ENCODE measurements around the gene TICAM2. TPM values are rescaled to one million over a fixed set of nuclear protein-coding genes. Genes with fewer than 3 reads are reported as not detected.

The TICAM2 gene
- total RNA-seq, 1 experiment from 2014 or later: not detected

DNA sequence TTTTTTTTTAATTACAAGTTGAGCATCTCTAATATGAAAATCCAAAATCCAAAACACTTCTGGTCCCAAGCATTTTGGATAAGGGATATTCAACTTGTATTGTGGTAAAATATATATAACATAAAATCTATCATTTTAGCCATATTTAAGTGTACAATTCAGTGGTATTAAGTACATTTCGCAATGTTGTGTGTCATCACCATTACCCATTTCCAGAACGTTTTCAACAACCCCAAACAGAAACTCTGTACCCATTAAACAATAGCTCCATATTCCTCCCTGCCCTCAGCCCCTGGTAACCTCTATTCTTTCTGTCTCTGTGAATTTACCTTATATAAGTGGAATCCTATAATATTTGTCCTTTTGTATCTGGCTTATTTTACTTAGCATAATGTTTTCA is 24.9 kb downstream of the TICAM2 start:
- H3K9me2 ChIP-seq (replicated peaks; ENCODE audit: insufficient read depth, low read length): no peaks in the 10 kb centered on the region
- H3K79me2 ChIP-seq (ENCODE audit: low read length): no peaks in the 10 kb centered on the region
- H3K4me1 ChIP-seq (ENCODE audit: low read length): peaks cover 28% of the 10 kb centered on the region
- no peaks in the 10 kb centered on the region for H3K9me3 ChIP-seq (ENCODE audit: low read length)
- H3K4me3 ChIP-seq (ENCODE audit: low read length): no peak overlapping the region
- no peaks in the 10 kb centered on the region for H3K27me3 ChIP-seq (ENCODE audit: low read length)
- no peak overlapping the region for H2AFZ ChIP-seq (ENCODE audit: low read length)
- no peak for DNase-seq
- H3K27ac ChIP-seq (ENCODE audit: low read length): no peak overlapping the region
- H3K9ac ChIP-seq (ENCODE audit: low read length): no peak overlapping the region
- H3K4me2 ChIP-seq (ENCODE audit: low read depth, low read length, poor library complexity, severe bottlenecking): no peak overlapping the region
- H4K20me1 ChIP-seq (ENCODE audit: insufficient read depth, low read depth, low read length): no peaks in the 10 kb centered on the region
- no peaks in the 10 kb centered on the region; the same call in 1 of the 2 replicates for H3K36me3 ChIP-seq (ENCODE audit: insufficient read depth, low read length)

DNA sequence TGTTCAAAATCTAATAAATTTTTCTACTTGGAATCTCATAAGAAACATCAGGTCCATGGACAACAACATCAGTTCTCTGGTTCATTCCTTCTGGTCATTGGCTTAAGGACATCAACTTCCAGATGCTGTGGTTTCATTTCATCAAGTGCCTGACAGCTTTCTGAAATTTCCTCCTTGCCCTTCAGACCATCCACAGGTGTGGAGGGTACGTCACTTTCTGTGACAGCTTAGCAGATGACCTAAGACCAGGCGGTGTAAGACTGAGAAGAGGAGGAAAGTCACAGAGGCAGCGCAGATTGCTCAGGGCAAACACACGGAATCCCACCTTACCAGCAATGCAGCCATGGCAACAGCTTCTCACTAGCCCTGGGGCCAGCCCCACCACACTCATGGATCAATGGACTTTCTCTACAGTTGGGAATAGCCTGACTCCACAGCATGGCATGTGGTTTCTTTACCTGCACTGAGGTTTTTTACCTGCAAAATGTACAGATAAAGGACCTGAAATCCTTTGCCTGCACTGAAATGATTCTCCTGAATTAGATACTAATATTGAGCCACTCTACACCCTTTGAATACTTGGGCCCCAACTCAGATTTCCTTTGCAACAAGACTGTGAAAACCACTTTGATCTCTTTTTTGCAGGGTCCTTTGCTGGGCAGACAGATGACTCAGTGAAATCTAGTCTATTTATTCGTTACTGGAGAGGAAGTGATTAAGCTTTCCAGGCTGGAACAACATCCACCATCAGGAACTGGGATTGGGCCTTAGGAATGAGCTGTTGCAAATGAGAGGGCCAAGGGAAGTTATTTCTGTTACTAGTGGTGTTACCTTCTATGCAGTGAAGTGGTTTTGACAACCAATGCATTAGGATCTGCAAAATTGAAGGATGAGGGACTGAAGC is 26.9 kb downstream of the TICAM2 start:
- H3K36me3 ChIP-seq (ENCODE audit: insufficient read depth, low read length): no peaks in the 10 kb centered on the region
- H3K4me2 ChIP-seq (ENCODE audit: low read depth, low read length, poor library complexity, severe bottlenecking): no peak overlapping the region

DNA sequence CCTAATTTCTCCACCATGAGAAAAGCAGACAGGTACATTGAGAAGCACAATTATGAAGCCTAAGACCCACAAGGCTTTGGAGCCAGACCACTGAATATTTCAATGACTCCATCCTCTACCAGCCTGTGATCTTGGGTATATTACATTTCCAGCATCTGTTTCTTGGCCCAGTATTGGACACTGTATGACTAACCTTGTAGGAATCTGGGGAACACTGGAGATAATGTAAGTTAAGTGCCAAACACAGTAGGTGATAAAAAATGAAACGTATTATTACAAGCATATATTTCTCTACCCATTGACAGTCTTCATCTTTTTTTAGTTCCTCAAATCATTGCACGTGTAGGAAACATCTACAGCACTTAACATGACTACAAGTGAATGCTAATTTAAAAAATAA is 29.1 kb downstream of the TICAM2 start:
- no peak overlapping the region for H3K4me3 ChIP-seq (ENCODE audit: low read length)
- no peak overlapping the region for H3K27ac ChIP-seq (ENCODE audit: low read length)
- DNase-seq: no peak
- H3K36me3 ChIP-seq (ENCODE audit: insufficient read depth, low read length): no peaks in the 10 kb centered on the region
- H3K4me2 ChIP-seq (ENCODE audit: low read depth, low read length, poor library complexity, severe bottlenecking): no peak overlapping the region
- no peaks in the 10 kb centered on the region for H3K27me3 ChIP-seq (ENCODE audit: low read length)
- peaks cover 4% of the 10 kb centered on the region; the same call in 1 of the 2 replicates for H3K4me1 ChIP-seq (ENCODE audit: low read length)
- H3K9ac ChIP-seq (ENCODE audit: low read length): no peak overlapping the region
- no peaks in the 10 kb centered on the region for H3K9me3 ChIP-seq (ENCODE audit: low read length)
- no peaks in the 10 kb centered on the region for H4K20me1 ChIP-seq (ENCODE audit: insufficient read depth, low read depth, low read length)
- no peak overlapping the region for H2AFZ ChIP-seq (ENCODE audit: low read length)
- no peaks in the 10 kb centered on the region for H3K79me2 ChIP-seq (ENCODE audit: low read length)
- H3K9me2 ChIP-seq (replicated peaks; ENCODE audit: insufficient read depth, low read length): no peaks in the 10 kb centered on the region

More for the DNA sequence above, 26.9 kb downstream of the TICAM2 start:
- Histone ChIP-seq H3K4me1 (ENCODE audit: low read length) (peaks cover 25% of the 10 kb centered on the region), H3K79me2 (ENCODE audit: low read length) (no peaks in the 10 kb centered on the region), H3K9me3 (ENCODE audit: low read length) (no peaks in the 10 kb centered on the region), H2AFZ (ENCODE audit: low read length) (no peak overlapping the region), H3K9ac (ENCODE audit: low read length) (no peak overlapping the region), H4K20me1 (ENCODE audit: insufficient read depth, low read depth, low read length) (no peaks in the 10 kb centered on the region), H3K27me3 (ENCODE audit: low read length) (no peaks in the 10 kb centered on the region), H3K4me3 (ENCODE audit: low read length) (no peak overlapping the region), H3K27ac (ENCODE audit: low read length) (no peak overlapping the region), H3K9me2 (replicated peaks; ENCODE audit: insufficient read depth, low read length) (no peaks in the 10 kb centered on the region)
- no peak for DNase-seq

DNA sequence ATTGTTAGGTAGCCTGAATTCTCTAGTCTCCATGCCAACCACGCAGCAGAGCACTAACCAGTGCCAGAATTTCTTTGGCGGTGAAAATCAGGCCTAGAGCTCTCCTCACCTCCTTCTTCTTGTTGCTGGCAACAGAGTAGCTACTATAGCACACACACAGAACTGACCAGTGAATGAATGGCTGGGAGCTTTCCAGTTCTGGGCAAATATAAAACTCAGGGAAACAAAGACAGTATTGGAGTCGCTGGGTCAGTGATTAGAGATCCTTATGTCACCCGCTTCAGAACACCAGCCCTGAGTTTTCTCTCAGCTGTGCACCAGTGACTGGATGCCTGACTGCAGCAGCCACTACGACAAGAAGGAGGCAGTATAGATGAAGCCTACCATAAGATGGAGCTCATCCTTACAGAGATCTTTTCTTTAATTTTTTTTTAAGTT is 30.8 kb downstream of the TICAM2 start:
- Histone ChIP-seq H2AFZ (ENCODE audit: low read length) (no peak overlapping the region), H3K4me2 (ENCODE audit: low read depth, low read length, poor library complexity, severe bottlenecking) (no peak overlapping the region), H4K20me1 (ENCODE audit: insufficient read depth, low read depth, low read length) (no peaks in the 10 kb centered on the region), H3K9me2 (replicated peaks; ENCODE audit: insufficient read depth, low read length) (no peaks in the 10 kb centered on the region), H3K27me3 (ENCODE audit: low read length) (no peaks in the 10 kb centered on the region), H3K4me3 (ENCODE audit: low read length) (no peak overlapping the region), H3K36me3 (ENCODE audit: insufficient read depth, low read length) (no peaks in the 10 kb centered on the region), H3K4me1 (ENCODE audit: low read length) (peaks cover 4% of the 10 kb centered on the region; the same call in 1 of the 2 replicates), H3K27ac (ENCODE audit: low read length) (no peak overlapping the region), H3K9me3 (ENCODE audit: low read length) (no peaks in the 10 kb centered on the region), H3K79me2 (ENCODE audit: low read length) (no peaks in the 10 kb centered on the region), H3K9ac (ENCODE audit: low read length) (no peak overlapping the region)
- DNase-seq: no peak

DNA sequence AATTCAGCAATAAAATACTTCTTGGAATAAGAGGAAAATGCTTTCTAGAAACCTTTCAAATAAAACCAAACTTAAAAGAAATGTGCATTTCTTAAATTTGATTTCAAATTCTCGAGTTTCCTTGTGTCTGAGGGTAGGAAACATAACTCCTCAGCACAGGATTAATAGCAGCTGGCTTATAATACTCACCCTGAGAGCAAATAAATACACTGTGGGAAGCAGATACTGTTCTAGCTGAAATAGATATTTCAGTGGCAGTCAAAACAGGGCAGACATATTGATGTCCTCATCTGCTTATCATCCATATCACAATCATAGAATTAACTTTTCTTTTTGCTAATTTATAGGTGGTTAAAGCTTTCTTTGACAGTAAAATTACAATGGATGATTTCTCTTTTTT is 33.6 kb downstream of the TICAM2 start:
- H3K36me3 ChIP-seq (ENCODE audit: insufficient read depth, low read length): no peaks in the 10 kb centered on the region
- no peaks in the 10 kb centered on the region for H4K20me1 ChIP-seq (ENCODE audit: insufficient read depth, low read depth, low read length)

DNA sequence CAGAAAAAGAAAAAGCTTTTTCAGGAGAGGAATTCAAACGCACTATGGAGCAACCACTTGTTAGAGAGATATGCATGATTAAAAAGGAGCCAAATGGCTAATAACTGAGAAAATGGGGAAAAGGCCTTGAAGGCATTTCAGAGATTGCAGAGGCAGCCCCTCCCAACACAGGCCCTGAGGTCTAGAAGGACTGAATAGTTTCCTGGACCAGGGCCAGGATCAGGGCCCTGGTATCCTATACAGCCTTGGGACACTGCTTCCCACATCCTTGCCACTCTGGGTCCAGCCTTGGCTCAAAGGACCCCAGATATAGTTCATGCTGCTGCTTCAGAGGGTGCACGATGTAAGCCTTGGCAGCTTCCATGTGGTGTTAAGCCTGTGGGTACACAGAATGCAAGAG is 37.0 kb downstream of the TICAM2 start:
- no peaks in the 10 kb centered on the region for H3K27me3 ChIP-seq (ENCODE audit: low read length)
- no peaks in the 10 kb centered on the region for H4K20me1 ChIP-seq (ENCODE audit: insufficient read depth, low read depth, low read length)
- no peak overlapping the region for H3K4me3 ChIP-seq (ENCODE audit: low read length)
- H2AFZ ChIP-seq (ENCODE audit: low read length): no peak overlapping the region
- no peak for DNase-seq
- no peaks in the 10 kb centered on the region for H3K79me2 ChIP-seq (ENCODE audit: low read length)
- H3K9ac ChIP-seq (ENCODE audit: low read length): no peak overlapping the region
- H3K4me2 ChIP-seq (ENCODE audit: low read depth, low read length, poor library complexity, severe bottlenecking): no peak overlapping the region
- H3K9me3 ChIP-seq (ENCODE audit: low read length): no peaks in the 10 kb centered on the region
- no peaks in the 10 kb centered on the region for H3K36me3 ChIP-seq (ENCODE audit: insufficient read depth, low read length)
- H3K27ac ChIP-seq (ENCODE audit: low read length): no peak overlapping the region
- peaks cover 4% of the 10 kb centered on the region for H3K4me1 ChIP-seq (ENCODE audit: low read length)
- no peaks in the 10 kb centered on the region for H3K9me2 ChIP-seq (replicated peaks; ENCODE audit: insufficient read depth, low read length)

More for the DNA sequence above, 33.6 kb downstream of the TICAM2 start:
- no peak overlapping the region for H3K4me3 ChIP-seq (ENCODE audit: low read length)
- H3K9ac ChIP-seq (ENCODE audit: low read length): no peak overlapping the region
- H3K9me2 ChIP-seq (replicated peaks; ENCODE audit: insufficient read depth, low read length): no peaks in the 10 kb centered on the region
- H3K4me1 ChIP-seq (ENCODE audit: low read length): no peaks in the 10 kb centered on the region
- H3K9me3 ChIP-seq (ENCODE audit: low read length): no peaks in the 10 kb centered on the region
- H3K27me3 ChIP-seq (ENCODE audit: low read length): no peaks in the 10 kb centered on the region
- H3K4me2 ChIP-seq (ENCODE audit: low read depth, low read length, poor library complexity, severe bottlenecking): no peak overlapping the region
- no peak for DNase-seq
- no peak overlapping the region for H3K27ac ChIP-seq (ENCODE audit: low read length)
- H2AFZ ChIP-seq (ENCODE audit: low read length): no peak overlapping the region
- no peaks in the 10 kb centered on the region for H3K79me2 ChIP-seq (ENCODE audit: low read length)

DNA sequence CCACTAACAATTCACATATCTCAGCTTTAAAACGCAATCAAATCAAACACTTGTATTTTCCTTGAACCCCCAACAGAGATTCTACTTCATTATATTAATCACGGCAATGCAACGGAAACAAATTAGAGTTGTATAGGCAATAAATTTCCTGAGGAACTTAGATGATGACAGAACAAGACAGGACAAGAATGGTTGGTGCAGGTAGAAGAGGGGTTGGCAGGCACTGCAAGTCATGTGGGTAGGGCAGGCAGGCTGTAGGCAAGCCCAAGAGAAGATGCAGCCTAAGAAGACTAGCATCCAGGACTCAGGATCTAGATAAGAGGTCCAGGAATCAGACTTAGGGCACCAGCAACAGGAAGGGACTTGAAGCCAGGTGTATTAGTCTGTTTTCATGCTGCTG is 41.1 kb downstream of the TICAM2 start:
- Histone ChIP-seq H2AFZ (ENCODE audit: low read length) (no peak overlapping the region), H3K79me2 (ENCODE audit: low read length) (no peaks in the 10 kb centered on the region), H3K4me3 (ENCODE audit: low read length) (no peak overlapping the region), H3K9me2 (replicated peaks; ENCODE audit: insufficient read depth, low read length) (no peaks in the 10 kb centered on the region), H3K4me2 (ENCODE audit: low read depth, low read length, poor library complexity, severe bottlenecking) (no peak overlapping the region), H4K20me1 (ENCODE audit: insufficient read depth, low read depth, low read length) (no peaks in the 10 kb centered on the region), H3K27ac (ENCODE audit: low read length) (no peak overlapping the region), H3K4me1 (ENCODE audit: low read length) (peaks cover 7% of the 10 kb centered on the region), H3K27me3 (ENCODE audit: low read length) (no peaks in the 10 kb centered on the region), H3K9me3 (ENCODE audit: low read length) (no peaks in the 10 kb centered on the region), H3K36me3 (ENCODE audit: insufficient read depth, low read length) (no peaks in the 10 kb centered on the region), H3K9ac (ENCODE audit: low read length) (no peak overlapping the region)
- no peak for DNase-seq

DNA sequence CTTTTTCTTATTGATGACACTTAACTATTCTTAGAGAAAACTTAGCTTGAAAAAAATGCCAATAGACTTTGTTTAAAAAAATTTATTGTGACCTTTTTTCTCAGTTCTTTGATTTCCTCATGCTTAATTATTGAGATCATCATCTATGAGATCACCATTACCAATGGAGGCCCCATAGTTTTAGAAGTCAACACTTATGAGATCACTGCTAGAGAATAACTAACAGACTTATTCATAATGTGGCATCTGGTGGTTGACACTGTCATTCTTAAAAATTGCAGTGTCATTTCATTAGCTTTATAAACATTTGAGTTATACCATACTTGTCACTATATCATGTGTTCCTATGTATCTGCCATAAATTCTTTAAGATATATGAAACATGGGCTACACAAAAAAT is 42.8 kb downstream of the TICAM2 start:
- H3K9me2 ChIP-seq (replicated peaks; ENCODE audit: insufficient read depth, low read length): no peaks in the 10 kb centered on the region
- H3K4me2 ChIP-seq (ENCODE audit: low read depth, low read length, poor library complexity, severe bottlenecking): no peak overlapping the region
- H3K27ac ChIP-seq (ENCODE audit: low read length): no peak overlapping the region
- no peaks in the 10 kb centered on the region for H3K79me2 ChIP-seq (ENCODE audit: low read length)
- no peaks in the 10 kb centered on the region for H3K9me3 ChIP-seq (ENCODE audit: low read length)
- H3K36me3 ChIP-seq (ENCODE audit: insufficient read depth, low read length): no peaks in the 10 kb centered on the region
- no peak for DNase-seq
- no peaks in the 10 kb centered on the region for H3K27me3 ChIP-seq (ENCODE audit: low read length)
- no peak overlapping the region for H3K9ac ChIP-seq (ENCODE audit: low read length)
- H4K20me1 ChIP-seq (ENCODE audit: insufficient read depth, low read depth, low read length): no peaks in the 10 kb centered on the region
- H3K4me3 ChIP-seq (ENCODE audit: low read length): no peak overlapping the region
- peaks cover 7% of the 10 kb centered on the region for H3K4me1 ChIP-seq (ENCODE audit: low read length)
- no peak overlapping the region for H2AFZ ChIP-seq (ENCODE audit: low read length)

All from Karpas-422 (cell line).